WTC11 (cell line): ENCODE measurements around the gene GFPT1.

Experiments
- CBFB ChIP-seq: sonication (generic); formaldehyde crosslinking; IDR thresholded peaks from 2 replicates; pipeline ENCODE4 v1.8.1; 2022; ENCODE audit warnings: mild to moderate bottlenecking, low read depth, missing genetic modification reagents
- NFYB ChIP-seq: sonication (generic); formaldehyde crosslinking; conservative IDR thresholded peaks from 2 replicates; pipeline ENCODE4 v1.8.0; 2022; ENCODE audit warnings: low read depth, missing genetic modification reagents
- TCF7 ChIP-seq: sonication (generic); formaldehyde crosslinking; IDR thresholded peaks from 2 replicates; pipeline ENCODE4 v1.8.0; 2022; ENCODE audit warnings: mild to moderate bottlenecking, low read depth, missing genetic modification reagents, moderate library complexity

DNA sequence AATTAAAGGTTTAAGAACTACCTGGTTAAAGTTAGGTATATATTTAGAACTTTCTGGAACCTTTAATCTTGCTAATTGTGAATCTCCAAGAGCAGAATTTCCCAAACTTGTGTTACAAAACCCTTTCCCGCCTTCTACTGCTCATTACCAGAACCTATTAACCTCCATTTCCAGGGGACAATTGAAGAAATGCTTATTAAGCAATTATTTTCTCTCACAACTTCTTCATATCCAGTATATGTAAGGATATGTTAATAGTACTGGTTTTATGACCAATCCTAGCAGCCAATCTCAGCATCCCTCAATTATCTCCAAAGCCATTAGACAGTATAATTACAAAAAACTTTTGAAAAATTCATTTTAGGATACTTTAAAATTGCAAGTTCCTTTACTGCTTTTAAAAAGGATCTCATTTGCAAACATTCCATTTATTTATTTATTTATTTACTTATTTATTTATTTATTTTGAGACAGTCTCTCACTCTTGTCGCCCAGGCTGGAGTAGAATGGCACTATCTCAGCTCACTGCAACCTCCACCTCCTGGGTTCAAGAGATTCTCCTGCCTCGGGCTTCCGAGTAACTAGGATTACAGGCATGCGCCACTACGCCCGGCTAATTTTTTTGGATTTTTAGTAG is 3.7 kb downstream of the GFPT1 start:
- TF ChIP-seq CBFB (CRISPR knock-in tag) (no peak), TCF7 (CRISPR knock-in tag) (no peak), NFYB (no peak)
